GM21423 (cell line): ENCODE measurements around the gene ZFYVE19.

Experiments used
- ATAC-seq: cut with Tn5 transposase; IDR thresholded peaks from one replicate; pipeline ENCODE4 v1.9.1; 2021; ENCODE audit warnings: mild to moderate bottlenecking, moderate library complexity; ENCODE audit not compliant: unreplicated experiment

ZFYVE19 gene

DNA sequence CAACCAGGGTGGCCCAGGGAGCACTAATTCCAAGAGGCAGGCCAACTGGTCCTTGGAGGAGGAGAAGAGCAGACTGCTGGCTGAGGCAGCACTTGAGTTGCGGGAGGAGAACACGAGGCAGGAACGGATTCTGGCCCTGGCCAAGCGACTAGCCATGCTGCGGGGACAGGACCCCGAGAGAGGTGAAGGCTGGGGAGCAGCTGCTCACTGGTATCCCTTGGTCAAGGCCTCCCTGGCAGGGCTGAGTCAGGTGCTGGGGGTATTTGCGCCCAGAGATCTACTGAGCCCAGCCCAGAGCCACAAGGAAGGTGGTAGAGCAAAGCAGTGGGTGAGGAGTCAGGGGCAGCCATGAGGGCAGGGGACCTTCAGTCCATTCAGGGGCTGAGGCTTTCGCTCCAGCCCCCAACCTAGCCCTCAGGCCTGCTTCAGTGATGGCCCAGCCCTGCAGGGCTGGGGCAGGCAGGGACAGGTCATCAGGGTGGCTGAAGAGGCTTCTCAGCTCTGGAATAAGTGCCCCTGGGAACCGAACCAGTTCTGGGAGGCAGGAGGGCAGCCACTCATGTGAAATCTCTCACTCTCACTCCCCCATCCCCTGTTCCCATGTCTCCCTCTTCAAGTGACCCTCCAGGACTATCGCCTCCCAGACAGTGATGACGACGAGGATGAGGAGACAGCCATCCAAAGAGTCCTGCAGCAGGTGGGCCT is 6.0 kb downstream of the ZFYVE19 start:
- no peak for ATAC-seq

DNA sequence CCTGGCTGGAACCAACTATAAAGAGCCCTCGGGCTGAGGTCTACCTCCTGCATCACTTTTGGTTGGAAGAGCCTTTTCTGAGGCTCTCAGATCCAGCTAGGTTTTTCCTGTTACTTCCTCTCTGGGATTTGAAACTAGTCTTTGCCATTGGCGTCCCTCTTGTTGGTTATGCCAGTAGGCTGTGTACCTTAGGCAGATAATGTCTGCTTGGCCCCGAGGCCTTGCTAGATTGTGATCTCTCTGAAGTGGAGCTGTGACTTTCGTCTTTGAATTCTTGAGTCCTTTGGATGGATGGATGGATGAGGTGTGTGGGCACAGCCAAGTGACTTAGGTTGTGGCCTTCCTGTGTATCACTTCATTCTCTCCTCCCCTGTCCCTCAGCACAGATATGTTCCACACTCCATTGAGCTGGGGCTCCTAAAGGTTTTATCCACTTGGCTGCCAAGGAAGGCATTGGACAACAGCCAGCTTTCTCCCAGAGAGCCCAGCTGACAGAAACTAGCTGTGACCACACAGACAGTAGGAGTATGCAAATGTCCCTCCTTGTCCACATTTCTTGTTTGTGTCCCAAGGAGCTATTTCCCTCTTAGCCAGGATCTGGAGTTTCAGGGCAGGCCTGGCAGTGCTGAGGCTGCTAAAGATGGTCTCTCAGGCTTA is 8.3 kb downstream of the ZFYVE19 start:
- no peak for ATAC-seq

DNA sequence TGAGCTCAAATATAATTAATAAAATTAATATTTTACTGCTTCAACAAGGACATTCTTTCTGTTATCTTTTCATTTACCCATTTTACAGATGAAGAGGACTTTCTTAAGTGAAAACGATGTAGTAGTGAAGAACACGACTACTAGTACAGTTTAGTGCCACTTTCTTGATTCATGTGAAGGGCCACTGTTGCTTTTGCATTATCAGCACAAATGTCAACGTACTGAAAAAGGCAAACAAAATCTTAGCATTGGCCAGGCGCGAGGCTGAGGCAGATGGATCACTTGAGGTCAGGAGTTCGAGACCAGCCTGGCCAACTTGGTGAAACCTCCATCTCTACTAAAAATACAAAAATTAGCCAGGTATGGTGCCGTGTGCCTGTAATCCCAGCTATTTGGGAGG is 12.2 kb downstream of the ZFYVE19 start:
- ATAC-seq, result no peak

DNA sequence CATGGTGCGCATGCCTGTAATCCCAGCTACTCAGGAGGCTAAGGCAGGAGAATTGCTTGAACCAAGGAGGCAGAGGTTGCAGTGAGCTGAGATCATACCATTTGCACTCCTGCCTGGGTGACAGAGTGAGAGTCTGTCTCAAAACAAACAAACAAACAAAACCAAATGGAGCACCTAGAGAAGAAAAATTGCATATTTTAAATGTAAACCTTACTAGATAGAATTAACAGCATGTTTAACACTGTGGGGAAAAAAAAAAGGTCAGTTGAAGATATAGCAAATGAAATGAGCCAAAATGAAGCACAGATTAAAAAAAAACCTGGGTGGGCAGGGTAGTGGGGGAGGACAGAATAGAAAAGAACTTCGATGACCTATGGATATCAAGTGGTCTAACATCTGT is 14.3 kb downstream of the ZFYVE19 start:
- no peak for ATAC-seq

DNA sequence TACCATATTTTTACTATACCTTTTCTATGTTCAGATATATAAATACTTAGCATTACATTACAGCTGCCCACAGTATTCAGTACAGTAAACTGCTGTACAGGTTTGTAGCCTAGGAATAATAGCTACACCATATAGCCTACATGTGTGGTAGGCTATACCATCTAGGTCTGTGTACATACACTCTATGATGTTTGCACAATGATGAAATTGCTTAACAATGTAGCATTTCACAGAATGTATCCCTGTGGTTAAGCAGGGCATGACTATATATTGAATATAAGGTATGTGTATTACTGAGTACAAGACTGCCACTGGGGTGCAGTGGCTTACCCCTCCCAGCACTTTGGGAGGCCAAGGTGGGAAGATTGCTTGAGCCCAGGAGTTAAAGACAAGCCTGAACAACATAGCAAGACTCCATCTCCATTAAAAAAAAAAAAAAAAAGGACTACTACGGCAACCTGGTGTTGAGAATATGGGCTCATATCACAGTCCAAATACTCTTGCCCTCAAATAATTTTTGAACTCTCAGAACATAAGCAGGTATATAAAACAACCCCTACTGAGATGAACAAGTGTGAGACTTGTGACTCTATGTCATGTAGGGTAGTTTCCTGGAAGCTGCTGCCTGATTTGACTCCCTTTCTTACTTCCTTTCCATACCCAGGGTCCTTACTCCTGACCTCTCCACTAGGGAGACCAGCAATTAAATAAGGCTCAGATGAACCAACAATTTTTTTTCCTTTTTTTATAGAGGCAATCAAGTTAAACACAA is 16.9 kb downstream of the ZFYVE19 start:
- no peak for ATAC-seq

DNA sequence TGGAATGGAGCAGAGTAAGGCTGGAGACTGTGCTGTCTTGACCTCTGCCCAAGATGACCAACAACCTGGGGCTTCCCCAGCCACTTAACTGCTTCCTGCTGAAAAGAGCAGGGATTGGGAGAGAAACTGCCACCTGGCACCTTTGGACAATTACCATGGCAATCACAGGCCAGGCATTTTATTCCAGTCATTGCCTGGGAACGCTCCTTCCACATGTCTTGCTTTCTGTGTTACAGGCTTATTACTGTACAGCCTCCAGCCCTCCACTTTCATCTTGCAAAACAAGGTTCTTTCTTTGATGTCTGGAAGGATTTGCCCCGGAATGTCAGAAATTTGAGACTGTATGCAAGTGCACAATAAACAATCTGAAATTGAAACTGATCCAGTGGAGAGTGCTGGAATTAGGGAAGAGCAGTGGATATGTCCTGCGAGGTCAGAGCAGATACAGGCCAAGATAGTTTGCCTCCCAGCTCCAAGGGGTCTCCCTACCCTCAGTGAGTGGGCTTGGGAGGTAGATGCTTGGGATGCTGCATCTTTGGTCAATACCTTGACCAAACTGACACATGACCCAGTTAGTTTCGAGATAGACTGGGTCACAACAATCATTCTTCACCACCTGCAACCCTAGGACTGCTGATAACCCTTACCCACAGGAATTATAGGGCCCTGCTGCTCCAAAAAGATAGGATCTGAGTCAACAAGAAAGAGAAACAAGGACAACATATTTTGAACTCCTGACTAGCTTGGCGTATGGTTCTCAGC is 19.0 kb downstream of the ZFYVE19 start:
- no peak for ATAC-seq

DNA sequence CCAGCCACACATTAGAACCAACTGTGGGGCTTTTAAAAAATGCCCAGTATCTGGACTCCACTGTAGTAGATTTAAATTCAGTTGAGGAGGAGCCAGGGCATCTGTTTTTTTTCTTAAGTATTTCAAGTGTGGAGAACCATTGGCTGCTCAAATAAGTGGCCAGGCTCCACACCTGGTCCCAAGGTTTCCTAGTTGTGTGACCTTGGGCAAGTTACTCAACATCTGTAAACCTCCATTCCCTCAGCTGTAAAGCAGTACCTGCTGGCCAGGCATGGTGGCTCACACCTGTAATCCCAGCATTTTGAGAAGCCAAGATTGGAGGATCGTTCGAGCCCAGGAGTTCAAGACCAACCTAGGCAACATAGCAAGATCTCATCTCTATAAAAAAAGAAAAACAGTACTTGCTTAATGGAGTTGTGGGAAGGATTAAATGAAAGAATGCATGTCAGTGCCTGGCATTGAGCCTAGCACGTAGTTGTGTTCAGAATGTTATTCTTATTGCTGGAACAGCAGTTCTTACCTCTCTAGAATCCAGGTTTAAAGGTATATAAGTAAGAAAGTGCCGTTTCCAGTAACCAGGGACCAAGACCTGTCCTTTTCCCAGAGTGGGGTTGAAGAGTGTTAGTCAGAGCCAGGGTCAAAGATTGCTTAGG is 19.7 kb downstream of the ZFYVE19 start:
- ATAC-seq, result no peak

DNA sequence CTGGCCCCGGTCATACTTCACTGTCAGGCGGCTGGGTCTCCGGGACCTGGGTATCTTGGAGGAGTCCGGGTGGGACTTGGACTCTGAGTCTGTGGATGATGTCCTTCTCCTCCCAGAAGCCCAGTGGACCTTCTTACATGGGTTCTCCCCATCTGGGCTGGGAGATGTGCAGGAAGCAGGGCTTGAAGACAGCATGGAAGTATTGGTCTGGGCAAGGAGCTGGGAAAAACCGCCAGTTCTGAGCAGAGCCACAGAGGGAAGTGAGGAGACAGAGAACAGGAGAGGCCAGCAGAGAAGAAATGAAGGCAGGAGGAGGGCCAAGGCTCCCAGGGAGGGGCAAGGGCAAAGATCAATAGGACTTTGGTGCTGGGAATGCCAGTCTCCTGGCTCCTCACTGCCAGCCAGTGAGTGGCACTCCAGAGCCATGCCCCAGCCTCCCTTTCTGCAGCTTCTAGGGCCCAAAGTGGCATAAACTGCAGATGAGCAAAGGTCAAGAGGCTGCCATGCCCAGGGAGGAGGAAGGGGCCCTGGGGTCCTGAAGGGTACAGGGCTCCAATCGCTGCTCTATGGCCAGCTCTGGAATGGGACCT is 21.7 kb downstream of the ZFYVE19 start, which contains the start of gene PPP1R14D:
Gene PPP1R14D, minus strand, starts transcription at position 262 of the 590 bp plus-strand sequence. Its CDS starts 67 bp downstream, at position 195.
- no peak for ATAC-seq

DNA sequence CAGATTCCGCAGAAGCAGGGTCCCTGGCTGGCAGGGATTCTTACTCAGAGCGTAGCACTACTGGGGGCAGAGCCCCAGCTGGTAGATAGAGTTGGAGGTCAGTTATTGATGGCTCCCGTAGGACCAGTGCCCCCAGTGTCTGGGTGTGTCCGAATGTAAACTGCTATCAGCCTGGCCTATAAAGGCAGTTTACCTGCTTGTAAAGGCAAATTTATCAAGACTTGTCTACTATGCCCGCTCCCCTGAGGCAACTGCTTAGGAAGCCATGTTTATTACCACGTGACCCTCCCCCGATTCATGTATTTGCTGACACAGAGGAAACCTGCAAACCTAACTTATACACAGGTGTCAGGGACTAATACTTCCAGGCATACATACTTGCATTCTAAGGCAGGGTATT is 22.2 kb downstream of the ZFYVE19 start:
- ATAC-seq, result no peak

DNA sequence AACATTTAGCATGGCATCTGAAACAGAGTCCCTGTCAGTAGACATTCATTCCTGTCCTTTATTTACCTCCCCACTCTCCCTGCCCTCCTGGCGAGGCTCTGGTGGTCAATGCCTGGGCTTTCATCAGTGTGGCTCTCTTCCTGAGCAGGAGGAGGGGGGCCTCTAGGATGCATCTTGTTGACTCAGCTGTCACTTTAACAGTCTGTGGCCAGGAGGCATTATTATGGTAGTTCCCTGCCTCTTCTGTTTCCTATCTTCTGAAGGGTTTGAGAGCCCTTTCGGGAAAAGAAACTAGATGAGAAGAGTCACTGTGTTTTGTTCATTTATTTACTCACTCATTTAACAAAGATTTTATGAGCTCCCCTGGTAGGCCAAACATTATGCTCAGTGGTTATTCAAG is 24.0 kb downstream of the ZFYVE19 start:
- no peak for ATAC-seq

DNA sequence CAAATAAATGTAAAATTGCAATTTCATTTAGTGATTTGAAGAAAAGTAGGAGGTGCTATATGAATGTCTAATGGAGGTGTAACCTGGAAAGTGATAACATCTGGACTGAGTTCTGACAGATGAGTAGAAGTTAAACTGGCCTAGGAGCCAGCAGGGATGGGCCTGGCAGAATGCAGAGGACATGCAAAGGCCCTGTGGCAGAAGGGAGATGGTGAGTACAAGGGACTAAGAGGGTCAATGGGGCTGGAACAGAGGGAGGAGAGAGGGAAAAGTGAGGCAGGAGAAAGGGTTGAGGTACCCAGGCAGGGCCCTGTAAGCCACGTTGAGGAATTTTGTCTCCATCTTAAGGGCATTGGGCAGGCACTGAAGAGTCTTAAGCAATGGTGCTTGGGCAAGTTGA is 25.0 kb downstream of the ZFYVE19 start:
- ATAC-seq, result no peak

DNA sequence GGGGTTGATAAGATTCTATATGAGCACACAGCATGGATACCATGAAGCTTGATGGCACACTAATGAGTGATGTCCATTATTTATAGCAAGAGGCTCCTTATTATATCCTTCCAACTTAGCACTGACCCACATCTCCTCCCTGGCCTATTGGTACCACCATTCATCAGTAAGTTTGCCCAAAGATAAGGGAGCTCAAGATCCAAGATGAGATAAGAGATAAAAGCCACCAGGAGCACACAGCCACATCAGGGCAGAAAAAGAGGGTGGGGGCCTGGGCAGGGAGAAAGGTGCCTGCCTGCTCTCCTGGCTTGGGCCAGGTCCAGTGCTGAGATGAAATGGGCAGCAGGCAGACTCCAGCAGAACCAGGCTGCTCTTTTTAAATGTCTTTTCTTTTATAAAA is 26.0 kb downstream of the ZFYVE19 start:
- ATAC-seq, result no peak

DNA sequence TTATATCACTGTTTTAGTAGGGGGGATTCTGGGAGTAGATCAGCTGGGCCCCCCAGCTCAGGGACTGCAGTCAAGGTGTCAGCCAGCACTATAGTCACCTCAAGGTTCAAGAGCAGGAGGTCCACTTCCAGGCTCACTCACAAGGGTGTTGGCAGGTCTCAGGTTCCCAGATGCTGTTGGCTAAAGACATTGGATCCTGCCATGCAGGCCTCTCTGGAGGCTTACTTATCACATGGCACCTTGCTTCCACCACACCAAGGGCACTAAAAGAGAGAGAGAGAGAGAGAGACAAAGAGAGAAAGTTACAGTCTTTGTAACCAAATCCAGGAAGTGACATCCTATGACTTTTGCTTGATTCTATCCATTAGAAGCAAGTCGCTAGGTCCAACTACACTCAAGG is 29.1 kb downstream of the ZFYVE19 start:
- no peak for ATAC-seq

DNA sequence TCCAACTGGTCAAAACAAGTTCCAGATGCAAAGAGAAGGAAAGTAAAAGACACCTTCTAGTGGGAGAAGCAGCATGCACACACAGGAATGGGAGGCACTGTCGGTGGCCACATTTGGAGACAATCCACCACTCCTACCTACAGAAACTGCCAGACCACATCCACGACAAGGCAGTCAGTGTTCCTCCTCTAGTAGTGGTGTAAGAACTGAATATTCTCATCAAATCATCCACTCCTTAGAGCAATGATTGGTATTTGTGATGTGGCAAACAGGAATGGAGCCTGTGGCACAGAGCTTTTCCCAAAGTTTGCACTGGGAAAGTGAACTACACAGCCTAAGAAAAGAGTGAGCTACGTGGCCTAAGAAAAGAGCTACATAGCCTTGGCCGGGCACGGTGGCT is 31.9 kb downstream of the ZFYVE19 start:
- ATAC-seq, result no peak

DNA sequence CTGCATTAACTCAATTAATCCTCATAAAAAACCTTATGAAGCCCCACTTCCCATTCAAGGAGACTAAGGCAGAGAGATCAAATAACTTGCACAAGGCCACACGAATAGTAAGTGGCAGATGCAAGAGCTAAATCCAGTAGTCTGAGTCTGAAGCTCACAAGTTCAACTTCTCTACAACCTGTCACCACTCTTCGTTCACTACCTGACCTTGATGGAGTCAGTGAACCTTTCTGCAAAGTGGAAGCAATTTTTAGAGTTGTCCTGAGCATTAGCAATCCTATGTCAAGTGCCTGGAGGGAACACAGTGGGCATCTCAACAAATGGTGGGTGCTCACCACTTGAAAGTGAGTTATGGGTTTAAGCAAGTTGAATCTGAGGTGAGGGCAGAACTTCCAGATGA is 34.9 kb downstream of the ZFYVE19 start:
- no peak for ATAC-seq

DNA sequence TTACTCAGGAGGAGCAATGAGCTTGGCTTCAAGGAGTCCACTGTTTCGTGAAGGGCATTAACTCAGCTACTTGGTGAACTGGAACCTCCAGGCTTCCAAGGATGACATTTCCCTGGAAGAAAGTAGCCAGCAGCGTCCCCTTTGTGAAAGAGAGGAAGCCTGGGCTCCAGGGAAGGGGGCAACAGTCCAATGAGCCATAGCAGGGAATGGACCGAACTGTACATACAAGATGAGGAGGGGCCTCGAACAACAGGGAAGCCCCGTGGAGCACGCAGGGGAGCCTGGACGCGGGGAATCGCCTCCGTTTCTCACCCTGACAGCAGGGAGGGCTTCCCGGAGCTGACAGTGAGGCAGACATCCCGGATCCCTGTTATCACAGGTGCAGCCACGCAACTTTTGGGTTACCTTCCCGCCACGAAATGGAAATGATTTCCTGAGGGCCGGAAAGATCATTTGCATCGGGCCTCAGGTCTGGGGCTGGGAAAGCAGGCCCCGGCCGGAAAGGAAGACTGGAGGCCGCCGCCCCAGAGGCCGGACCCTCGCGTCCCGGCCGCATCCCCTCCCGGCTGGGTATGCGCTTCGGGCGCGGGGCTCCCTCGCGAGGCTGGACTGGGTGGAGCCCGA is 36.5 kb downstream of the ZFYVE19 start:
- no peak for ATAC-seq

DNA sequence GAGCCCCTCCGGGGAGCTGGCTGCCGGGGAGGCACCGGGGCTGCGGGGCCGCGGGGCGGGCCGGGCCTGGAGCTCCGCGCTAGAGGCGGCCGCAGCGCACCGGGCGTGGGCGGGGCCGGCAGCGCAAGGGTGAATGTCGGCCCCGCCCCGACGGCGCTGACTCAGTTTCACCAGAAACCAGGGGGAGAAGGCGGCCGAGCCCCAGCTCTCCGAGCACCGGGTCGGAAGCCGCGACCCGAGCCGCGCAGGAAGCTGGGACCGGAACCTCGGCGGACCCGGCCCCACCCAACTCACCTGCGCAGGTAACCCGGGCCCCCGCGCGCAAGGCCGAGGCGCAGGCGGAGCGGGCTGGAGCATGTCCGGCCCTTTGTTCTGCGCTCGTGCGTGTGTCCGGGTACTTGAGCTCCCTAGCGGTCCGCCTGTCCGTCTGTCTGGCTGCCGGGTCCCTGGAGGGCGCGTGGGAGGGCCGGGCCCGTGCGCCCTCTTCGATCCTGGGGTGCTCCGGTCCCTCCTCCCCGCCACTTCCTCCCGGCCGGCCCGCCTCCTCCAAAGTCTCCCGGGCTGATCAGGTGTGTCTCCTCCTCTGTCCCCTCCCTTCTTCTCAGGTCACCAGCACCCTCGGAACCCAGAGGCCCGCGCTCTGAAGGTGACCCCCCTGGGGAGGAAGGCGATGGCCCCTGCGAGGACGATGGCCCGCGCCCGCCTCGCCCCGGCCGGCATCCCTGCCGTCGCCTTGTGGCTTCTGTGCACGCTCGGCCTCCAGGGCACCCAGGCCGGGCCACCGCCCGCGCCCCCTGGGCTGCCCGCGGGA is 37.2 kb downstream of the ZFYVE19 start, which contains the start of gene SPINT1:
Gene SPINT1, plus strand, starts transcription at position 164 of the 811 bp plus-strand sequence. Its CDS starts 507 bp downstream, at position 671.
- no peak for ATAC-seq

DNA sequence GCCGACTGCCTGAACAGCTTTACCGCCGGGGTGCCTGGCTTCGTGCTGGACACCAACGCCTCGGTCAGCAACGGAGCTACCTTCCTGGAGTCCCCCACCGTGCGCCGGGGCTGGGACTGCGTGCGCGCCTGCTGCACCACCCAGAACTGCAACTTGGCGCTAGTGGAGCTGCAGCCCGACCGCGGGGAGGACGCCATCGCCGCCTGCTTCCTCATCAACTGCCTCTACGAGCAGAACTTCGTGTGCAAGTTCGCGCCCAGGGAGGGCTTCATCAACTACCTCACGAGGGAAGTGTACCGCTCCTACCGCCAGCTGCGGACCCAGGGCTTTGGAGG is 37.8 kb downstream of the ZFYVE19 start:
- ATAC-seq, result no peak

DNA sequence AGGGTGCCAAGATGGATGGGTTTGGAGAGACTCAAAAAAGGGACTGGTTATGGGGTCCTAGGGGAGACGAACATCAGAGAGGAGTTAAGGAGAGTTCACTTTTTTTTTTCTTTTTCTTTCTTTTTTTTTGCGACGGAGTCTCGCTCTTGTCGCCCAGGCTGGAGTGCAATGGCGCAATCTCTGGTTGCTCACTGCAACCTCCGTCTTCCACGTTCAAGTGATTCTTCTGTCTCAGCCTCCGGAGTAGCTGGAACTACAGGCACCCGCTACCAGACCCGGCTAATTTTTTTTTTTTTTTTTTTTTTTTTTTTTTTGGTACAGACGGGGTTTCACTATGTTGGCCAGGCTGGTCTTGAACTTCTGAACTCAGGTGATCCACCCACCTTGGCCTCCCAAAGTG is 38.1 kb downstream of the ZFYVE19 start:
- ATAC-seq, result no peak
